B cell (primary cell): ENCODE measurements around the gene TXNDC17.

ENCODE experiments used
- CTCF ChIP-seq: fragments of 200-600 bp; IDR thresholded peaks from one replicate; pipeline ENCODE4 v1.8.0; 2022; ENCODE audit warnings: antibody characterized with exemption, mild to moderate bottlenecking
- EZH2 ChIP-seq: IDR thresholded peaks from 2 replicates; pipeline ENCODE4 v1.6.1; 2012; ENCODE audit warnings: borderline replicate concordance, low read depth, mild to moderate bottlenecking, moderate library complexity, low read length; ENCODE audit not compliant: insufficient read depth, poor library complexity, severe bottlenecking

GRCh38 chr17:6683730-6684459 is 43.0 kb downstream of the TXNDC17 start:
- TF ChIP-seq CTCF, result no peak
- no peak for TF ChIP-seq EZH2
